ENCODE results near the gene WFDC1.

The WFDC1 gene

DNA sequence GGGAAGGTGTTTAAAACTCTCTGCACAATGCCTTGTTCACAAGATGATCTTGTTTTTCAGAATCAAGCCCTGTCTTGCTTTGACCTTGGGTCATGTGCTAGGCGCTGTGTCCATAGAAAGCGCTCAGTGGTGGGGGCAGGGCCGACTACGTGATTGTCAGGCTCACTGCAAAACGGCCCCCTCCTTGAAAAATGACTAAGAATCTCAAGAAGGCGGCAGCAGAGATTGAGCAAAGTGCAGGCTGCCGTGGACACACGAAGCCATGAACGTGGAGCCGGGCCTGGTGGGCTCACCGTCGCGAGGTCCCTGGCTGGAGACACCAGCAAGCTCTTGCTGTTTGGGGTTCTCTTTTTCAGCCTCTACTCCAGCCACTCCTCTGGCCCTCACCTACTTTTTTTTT is 83.9 kb downstream of the WFDC1 start:
- no peaks in the 10 kb centered on the region for H3K4me1 ChIP-seq (ENCODE audit: control insufficient read depth, insufficient read depth, low read length, poor library complexity, severe bottlenecking)
- H3K27ac ChIP-seq (ENCODE audit: low read depth, low read length, severe bottlenecking), result no peak overlapping the region
- 80 to 83% methylated on average over 9 to 13 of the region's 13 CpGs for WGBS, 2 experiments (ENCODE audit: insufficient coverage in 2 of 2)
- H3K4me3 ChIP-seq (ENCODE audit: extremely low read depth, insufficient read depth, low read length, poor library complexity, severe bottlenecking), result no peak overlapping the region
- no peaks in the 10 kb centered on the region for H3K9me3 ChIP-seq (ENCODE audit: control insufficient read depth, low read length)
- H3K36me3 ChIP-seq (ENCODE audit: control insufficient read depth, insufficient read depth, low read length), result no peaks in the 10 kb centered on the region

DNA sequence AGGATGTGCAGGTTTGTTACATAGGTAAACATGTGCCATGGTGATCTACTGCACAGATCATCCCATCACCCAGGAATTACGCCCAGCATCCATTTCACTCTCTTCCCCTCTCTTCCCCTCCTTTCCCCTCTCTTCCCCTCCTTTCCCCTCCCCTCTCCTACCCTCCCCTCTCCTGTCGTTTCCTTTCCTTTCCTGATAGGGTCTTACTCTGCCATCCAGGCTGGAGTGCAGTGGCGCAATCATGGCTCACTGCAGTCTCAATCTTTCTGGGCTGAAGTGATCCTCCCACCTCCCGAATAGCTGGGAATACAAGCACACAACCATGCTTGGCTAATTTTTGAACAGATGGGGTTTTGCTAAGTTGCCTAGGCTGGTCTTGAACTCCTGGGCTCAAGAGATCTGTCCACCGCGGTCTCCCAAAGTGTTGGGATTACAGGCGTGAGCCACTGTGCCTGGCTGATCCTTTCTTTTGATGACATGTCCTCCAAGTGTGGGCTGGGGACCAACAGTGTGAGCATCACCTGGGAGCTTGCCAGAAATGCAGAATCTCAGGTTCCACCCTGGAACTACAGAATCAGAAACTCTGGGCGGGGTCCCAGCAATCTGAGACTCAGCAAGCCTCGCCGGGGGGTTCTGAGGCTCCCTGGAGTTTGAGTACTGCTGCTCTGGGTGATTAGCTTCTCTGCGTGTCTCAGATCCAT is 84.5 kb downstream of the WFDC1 start:
- H3K9me3 ChIP-seq (ENCODE audit: control insufficient read depth, low read length), result no peaks in the 10 kb centered on the region
- no peaks in the 10 kb centered on the region for H3K4me1 ChIP-seq (ENCODE audit: control insufficient read depth, insufficient read depth, low read length, poor library complexity, severe bottlenecking)
- 88% methylated on average over 8 to 10 of the region's 11 CpGs for WGBS, 2 experiments (ENCODE audit: insufficient coverage in 2 of 2)
- no peaks in the 10 kb centered on the region for H3K36me3 ChIP-seq (ENCODE audit: control insufficient read depth, insufficient read depth, low read length)
- H3K27ac ChIP-seq (ENCODE audit: low read depth, low read length, severe bottlenecking), result no peak overlapping the region
- no peak overlapping the region for H3K4me3 ChIP-seq (ENCODE audit: extremely low read depth, insufficient read depth, low read length, poor library complexity, severe bottlenecking)
